ENCODE data around the gene FAM184B.

GRCh38 chr4:17814140-17814539 lies 32.7 kb upstream of the FAM184B start:
- no peak for TF ChIP-seq CTCF (IDR thresholded peaks at IDR 0.05)
- TF ChIP-seq POLR2AphosphoS5 (IDR thresholded peaks at IDR 0.05), result no peak
- no peak for TF ChIP-seq POLR2A (IDR thresholded peaks at IDR 0.05)
- no peak for TF ChIP-seq EP300 (IDR thresholded peaks at IDR 0.05; ENCODE audit: low read depth)

All from transverse colon (tissue), 4 donors.